ENCODE data around the gene TNFRSF1A.
A peak's percentile ranks its signal among the peaks of the same experiment; 100 is the strongest.

TNFRSF1A gene

GRCh38 chr12:6367065-6367968 lies 25.4 kb upstream of the TNFRSF1A start:
- no peak for DNase-seq
- Histone ChIP-seq H3K27ac (no peak overlapping the region), H3K27me3 (ENCODE audit: insufficient read depth, low read depth, severe bottlenecking) (no peaks in the 10 kb centered on the region), H3K36me3 (no peaks in the 10 kb centered on the region), H3K4me3 (ENCODE audit: low read depth, low read length) (no peak overlapping the region), H3K9me3 (ENCODE audit: severe bottlenecking) (no peaks in the 10 kb centered on the region)
- TF ChIP-seq CTCF (IDR thresholded peaks at IDR 0.05; ENCODE audit: low read depth, low read length): 0 out of 2 replicates have a peak, but pooled peaks have one; percentile 30

DNA sequence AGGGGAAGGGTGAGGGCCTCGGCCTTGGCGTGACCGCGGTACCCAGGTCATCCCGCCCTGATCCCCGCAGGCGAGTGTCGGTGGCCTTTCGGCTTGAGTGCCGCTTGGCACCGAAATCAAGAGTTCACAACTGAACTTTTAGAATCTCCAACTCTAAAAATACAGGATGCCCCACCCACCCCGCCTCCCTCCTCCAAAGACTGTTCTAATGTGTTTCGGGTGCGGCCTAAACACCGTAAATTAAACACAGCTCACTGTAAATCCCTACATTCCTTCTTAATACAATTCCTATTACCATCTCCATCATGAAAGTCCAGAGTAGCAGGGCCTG lies 22.1 kb upstream of the TNFRSF1A start:
- H3K27ac ChIP-seq: no peak overlapping the region
- no peaks in the 10 kb centered on the region for H3K9me3 ChIP-seq (ENCODE audit: severe bottlenecking)
- no peak for DNase-seq
- H3K36me3 ChIP-seq: no peaks in the 10 kb centered on the region
- H3K4me3 ChIP-seq (ENCODE audit: low read depth, low read length): no peak overlapping the region
- H3K27me3 ChIP-seq (ENCODE audit: insufficient read depth, low read depth, severe bottlenecking): no peaks in the 10 kb centered on the region
- no peak for TF ChIP-seq CTCF (IDR thresholded peaks at IDR 0.05; ENCODE audit: low read depth, low read length)

- H3K4me3 ChIP-seq (ENCODE audit: low read depth, low read length): no peak overlapping the region
Measured at GRCh38 chr12:6363330-6364043, 21.6 kb upstream of the TNFRSF1A start.

GRCh38 chr12:6363010-6363329 lies 21.1 kb upstream of the TNFRSF1A start:
- Histone ChIP-seq H3K27ac (no peak overlapping the region), H3K4me3 (ENCODE audit: low read depth, low read length) (no peak overlapping the region), H3K9me3 (ENCODE audit: severe bottlenecking) (no peaks in the 10 kb centered on the region), H3K36me3 (no peaks in the 10 kb centered on the region), H3K27me3 (ENCODE audit: insufficient read depth, low read depth, severe bottlenecking) (no peaks in the 10 kb centered on the region)
- TF ChIP-seq CTCF (IDR thresholded peaks at IDR 0.05; ENCODE audit: low read depth, low read length): no peak
- no peak for DNase-seq

More at GRCh38 chr12:6363330-6364043, 21.6 kb upstream of the TNFRSF1A start:
- DNase-seq: no peak
- no peak for TF ChIP-seq CTCF (IDR thresholded peaks at IDR 0.05; ENCODE audit: low read depth, low read length)
- Histone ChIP-seq H3K27ac (no peak overlapping the region), H3K9me3 (ENCODE audit: severe bottlenecking) (no peaks in the 10 kb centered on the region), H3K36me3 (no peaks in the 10 kb centered on the region), H3K27me3 (ENCODE audit: insufficient read depth, low read depth, severe bottlenecking) (no peaks in the 10 kb centered on the region)

- Histone ChIP-seq H3K4me3 (ENCODE audit: low read depth, low read length) (no peak overlapping the region), H3K27ac (no peak overlapping the region), H3K27me3 (ENCODE audit: insufficient read depth, low read depth, severe bottlenecking) (no peaks in the 10 kb centered on the region), H3K36me3 (no peaks in the 10 kb centered on the region), H3K9me3 (ENCODE audit: severe bottlenecking) (no peaks in the 10 kb centered on the region)
- no peak for TF ChIP-seq CTCF (IDR thresholded peaks at IDR 0.05; ENCODE audit: low read depth, low read length)
- no peak for DNase-seq
Measured at GRCh38 chr12:6362403-6362802, 20.5 kb upstream of the TNFRSF1A start.
